Measurements from ENCODE around the gene UNK. TPM values are rescaled to one million over a fixed set of nuclear protein-coding genes. Genes with fewer than 3 reads are reported as not detected.
"Not testable (repeated sequence)": the region's sequence is repeated elsewhere in the genome, so short reads cannot be mapped to it uniquely, and the experiment has no call there.

UNK gene
- total RNA-seq, 1 donor from 2014 or later, result 28.6 TPM

DNA sequence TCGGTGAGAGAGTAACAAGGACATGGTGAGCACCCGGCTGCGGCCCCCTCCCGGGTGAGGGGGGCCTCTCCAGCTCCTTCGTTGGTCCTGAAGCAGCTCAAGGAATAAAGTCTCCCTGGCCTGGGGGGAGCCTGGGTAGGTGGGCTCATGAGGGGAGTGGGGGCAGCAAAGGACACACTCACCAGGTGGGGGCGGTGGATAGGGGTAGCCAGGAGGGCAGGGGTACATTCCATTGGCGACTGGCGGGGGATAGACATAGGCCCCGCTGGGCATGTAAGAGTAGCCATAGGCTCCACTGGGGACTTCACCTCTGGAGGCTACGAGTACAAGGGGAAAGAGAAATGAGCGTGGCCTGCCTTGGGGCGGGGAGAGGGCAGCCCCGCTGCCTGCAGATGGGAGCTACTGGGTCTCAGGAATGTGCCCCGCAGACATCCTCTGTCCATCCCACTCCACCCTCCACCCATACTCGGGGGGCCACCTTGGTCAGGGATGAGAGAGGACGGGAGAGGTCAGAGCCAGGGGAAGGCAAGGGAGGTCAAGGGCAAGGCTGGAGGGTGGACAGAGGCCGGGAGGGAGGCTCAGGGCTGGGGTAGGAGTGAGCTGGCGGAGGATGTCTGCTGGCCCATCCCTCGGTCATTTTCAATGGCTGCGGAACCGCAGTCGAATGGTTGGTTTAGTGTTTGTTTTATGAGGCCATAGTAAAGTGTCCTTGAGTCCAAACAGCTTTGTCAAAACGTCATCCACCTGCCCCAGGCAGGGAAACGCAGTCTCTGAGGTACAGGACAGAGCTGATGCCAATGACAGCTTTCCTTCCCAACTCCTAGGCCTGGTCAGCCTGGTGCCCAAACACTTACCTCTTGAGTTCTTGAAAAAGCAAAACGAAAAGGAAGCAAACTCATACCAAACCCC is 63.3 kb downstream of the UNK start:
- no peak for DNase-seq (ENCODE audit: extremely low read depth, low read depth, low spot score)

DNA sequence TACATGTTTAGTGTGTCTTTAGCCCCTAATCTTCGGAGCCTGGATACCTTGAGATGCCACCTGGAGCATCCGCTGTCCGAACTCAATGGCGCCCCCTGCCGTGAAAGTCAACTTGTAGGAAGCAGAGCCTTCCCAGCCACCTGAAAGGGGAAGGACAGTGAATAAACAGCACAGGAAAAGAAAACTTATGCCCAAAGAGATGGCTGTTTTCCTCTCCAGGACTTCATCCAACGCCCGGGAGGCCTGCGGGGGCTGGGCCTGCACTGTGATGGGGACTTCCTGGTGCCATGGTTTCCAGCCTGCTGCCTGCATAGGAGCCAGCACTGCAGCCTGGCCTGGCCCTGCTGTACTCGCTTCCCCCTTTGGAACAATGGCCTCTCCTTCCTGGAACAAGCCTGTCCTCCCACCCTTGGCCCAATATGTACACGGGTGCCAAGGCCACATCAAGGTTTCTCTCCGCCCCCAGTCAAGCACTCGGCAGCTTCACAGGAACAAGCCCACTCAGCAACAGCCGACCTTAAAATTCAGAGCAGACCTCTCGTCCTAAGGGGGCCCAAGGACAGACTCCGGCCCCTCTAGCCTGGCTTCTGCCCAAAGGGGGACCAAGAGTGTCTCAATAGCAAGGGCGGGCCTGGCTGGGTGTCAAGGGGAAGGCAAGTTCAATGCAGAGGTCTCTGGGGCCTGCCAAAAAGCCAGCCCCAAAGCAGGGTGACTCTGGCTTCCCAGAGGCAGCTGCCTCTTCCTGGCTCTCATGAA is 64.1 kb downstream of the UNK start:
- DNase-seq (ENCODE audit: extremely low read depth, low read depth, low spot score), result no peak

DNA sequence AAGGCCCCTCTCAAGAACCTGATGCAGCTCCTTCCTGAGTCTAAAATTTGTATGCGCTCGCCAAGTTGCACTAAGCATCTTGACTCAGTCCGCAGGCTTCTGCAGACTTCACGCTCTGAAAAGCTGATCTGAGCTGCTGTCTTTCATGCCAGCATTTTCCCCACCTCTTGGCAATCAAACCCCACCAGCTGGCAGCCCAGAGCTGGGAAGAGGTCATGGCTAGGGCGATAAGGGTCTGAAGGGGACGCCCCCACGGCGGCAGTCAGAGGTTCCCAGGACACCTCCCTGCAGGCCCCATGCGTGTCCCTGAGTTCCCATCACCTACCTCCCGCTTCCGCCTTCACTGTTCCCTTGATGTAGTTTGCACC is 64.7 kb downstream of the UNK start:
- DNase-seq (ENCODE audit: extremely low read depth, low read depth, low spot score), result no peak

DNA sequence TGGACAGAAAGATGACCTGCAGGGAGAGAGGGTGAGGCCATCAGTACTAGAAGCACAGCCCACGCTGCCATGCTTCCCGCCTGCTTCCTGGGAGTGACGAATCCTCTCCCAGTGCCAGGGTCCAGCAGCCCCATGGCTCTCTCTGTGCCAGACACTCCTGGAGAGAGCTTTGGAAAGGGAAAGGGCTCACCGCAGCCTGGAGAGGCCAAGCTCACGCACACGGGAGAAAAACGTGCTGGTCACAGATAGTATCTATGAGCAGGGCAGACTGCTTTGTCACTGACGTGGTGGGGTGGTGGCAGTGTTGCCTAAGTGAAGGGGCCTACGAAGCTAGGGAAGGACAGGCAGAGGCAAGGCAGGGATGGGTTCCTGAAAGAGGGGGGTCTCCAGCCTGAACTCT is 65.1 kb downstream of the UNK start:
- no peak for DNase-seq (ENCODE audit: extremely low read depth, low read depth, low spot score)

DNA sequence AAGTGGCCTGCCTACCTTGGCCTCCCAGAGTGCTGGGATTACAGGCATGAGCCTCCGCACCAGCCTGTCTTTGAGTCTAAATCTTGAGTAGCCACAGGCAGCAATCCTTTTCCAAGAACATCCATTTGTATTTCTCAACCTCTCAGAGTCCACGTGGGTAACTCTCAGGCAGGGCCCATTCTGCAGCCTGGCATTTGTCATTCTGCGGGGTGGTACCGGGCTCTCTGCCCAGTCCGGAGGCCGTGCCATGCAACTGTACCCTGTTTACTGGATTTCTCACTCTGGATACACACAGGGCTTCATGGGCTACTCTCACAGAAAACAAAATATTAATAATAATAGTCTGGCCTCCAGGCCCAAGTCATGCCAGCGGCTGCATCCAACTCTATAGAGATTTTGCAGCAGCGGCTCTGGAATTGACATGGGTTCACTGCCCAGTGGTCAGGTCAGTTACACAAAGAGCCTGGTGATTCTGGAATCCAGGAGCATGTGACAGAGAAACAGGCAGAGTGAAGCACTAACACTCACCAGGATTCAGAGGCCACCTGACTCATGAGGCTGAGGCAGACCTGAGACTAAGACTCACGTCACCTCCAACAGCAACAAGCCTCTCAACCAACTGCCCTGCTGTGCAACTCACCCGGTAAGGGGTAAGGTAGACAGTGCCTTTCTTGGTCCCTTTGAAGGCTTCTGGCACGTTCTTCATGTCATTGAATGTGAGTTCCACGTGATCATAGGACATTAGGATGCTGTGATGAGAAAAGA is 66.5 kb downstream of the UNK start:
- no peak for DNase-seq (ENCODE audit: extremely low read depth, low read depth, low spot score)

DNA sequence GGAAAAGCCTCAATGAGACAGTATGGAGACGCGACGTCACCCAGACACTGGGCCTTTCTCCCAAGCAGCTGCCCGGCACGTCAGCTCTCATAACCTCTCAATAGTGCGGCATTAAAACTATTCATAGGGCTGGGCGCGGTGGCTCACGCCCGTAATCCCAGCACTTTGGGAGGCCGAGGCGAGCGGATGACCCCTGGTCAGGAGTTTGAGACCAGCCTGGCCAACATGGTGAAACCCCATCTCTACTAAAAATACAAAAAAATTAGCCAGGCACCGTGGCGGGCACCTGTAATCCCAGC is 67.0 kb downstream of the UNK start:
- DNase-seq (ENCODE audit: extremely low read depth, low read depth, low spot score), result not testable (repeated sequence)

DNA sequence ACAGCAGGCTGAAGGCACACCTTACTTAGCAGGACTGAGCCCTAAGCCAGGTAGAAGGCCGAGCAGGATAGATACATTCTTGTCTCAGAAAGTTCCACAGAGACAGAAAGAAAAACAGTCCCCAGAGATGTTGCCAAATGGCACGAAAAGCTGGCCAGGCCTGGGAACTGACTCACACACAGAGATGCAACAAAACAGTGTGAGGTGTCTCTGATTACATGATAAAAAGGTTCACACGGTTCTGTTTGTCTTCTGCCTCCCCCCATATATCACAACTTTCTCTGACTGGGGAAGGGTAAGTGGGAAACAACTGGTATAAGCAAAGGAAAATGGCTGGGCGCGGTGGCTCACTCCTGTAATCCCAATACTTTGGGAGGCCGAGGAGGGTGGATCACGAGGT is 68.8 kb downstream of the UNK start:
- no peak for DNase-seq (ENCODE audit: extremely low read depth, low read depth, low spot score)

DNA sequence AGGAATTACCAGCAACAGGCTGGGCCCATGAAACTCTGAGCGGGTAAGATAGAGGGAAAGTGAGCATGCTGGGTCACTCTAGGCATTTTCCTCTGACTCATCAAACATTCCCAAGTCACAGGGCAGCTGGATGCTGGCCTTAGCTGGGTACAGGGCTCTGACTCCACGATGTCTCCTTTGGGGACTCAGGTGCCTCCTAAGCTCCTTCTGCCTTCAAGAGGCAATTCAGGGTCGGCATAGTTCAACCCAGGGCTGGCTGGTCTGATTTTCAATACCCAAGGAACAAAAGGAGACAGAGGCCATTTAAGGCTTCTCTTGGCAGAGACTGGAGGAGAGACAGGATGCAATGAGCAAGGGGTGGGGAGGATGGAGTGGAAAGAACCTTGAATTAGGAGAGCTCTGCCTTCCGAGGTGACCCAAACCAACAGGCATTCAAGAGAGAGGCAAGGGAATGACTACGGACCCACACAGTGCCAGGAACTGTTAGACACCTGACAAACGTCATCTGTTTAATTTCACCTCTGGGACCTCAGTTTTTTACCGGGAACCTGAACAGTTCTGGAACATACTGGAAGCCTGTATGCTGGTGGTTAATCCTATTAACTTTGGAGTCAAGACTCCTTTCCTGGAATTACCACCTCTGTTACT is 69.6 kb downstream of the UNK start:
- no peak for DNase-seq (ENCODE audit: extremely low read depth, low read depth, low spot score)

DNA sequence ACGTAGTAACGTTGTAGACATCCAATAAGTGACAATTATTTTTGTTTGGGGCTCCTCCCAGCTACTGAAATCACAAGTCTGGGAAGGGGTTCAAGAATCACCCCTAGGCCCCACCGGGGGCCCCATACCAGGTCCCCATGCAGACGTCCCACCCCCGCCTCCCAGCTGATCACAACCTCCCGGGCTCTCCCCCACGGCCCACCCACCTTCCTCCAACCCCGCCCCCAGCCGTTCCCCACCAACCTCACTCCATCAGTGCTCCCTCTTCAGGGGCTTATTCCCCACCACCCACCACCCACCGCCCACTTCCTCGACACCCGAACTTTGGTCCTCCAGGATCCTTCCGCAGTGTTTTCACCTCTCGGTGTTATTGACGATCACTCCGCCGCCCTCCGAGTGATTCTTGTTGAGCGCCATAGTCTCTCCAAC is 70.3 kb downstream of the UNK start:
- DNase-seq (ENCODE audit: extremely low read depth, low read depth, low spot score), result no peak

DNA sequence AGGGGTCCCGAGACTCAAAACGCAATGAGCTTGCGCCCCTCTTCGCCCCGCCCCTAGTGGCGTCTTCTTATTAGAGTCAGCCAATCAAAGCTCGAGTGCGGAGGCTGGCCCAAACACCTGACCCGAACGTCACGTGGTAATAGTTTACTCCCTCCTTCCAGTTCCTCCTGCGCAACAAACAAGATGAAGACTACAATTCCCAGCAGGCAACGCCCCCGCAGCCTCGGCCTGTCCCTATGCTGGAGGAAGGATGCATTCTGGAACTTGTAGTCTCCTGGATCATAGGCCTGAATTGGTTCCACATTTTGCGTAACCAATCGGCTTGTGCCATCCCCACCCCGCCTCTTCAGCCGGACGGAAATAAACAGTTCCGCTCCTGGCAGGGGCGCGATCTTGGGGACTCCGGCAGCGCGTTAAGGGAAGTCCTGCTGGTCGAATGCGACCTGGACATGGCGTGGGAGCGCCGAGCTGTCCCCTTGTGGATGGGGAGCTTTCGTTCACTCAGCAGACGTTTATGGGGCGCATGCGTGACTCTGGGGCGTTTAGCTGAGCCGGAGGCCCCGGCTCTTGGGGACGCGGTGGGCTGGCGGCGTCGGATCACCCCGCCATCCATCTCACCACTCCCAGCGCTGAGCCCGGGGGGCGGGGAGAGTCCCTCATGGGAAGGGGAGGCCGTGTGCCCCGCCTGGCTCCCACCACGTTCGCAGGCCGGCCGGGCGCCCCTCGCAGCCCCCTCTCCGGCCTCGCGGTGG is 70.9 kb downstream of the UNK start, which contains the start of gene WBP2:
TSS of gene WBP2 (minus strand) at position 26 of the 752 bp plus-strand sequence. CDS start 38 bp downstream, outside the sequence.
- DNase-seq (ENCODE audit: extremely low read depth, low read depth, low spot score), result peak; percentile 99

DNA sequence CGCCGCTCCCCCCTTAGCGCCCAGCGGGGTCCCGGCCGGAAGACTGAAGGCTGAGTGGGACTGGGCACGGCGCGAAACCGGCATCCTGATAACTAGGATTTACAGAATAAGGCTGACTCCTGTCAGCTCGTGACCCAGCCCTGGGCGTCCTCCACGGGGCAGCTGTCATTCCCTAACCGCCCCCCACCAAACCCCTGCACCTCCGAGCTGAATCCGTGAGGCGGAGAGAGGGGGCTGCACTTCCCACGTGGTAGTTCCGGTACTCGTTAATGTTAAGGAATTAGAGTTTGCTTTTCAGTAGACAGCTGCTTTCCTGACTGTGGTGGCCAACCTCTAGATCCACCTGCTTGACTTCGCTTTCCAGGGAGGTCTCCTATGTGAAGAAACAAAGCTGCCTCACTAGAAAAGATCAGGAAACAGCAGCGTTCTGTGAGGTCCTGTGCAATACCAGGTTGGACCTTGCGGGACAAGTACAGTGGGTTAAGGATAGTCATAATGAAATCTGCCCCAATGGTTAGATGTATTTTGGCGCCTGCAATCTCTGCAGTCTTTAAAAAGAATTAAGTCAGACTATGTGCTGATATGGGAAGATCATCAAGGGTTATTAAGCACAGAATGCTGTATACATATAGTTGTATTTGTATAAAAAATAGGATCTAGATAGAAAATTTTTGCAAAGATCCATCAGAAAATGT is 71.6 kb downstream of the UNK start:
- DNase-seq (ENCODE audit: extremely low read depth, low read depth, low spot score), result no peak

DNA sequence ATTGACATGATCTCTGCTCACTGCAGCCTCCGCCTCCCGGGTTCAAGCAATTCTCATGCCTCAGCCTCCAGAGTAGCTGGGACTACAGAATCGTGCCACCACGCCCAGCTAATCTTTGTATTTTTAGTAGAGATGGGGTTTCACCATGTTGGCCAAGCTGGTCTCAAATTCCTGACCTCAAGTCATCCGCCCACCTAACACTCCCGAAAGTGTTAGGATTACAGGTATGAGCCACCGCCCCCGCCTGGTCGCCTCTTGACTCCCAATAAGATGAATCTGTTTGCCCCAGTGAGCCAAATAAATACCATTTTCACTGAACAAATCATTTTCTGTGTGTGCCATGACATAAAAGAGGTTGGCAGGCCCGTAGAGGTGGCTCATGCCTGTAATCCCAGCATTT is 74.8 kb downstream of the UNK start:
- DNase-seq (ENCODE audit: extremely low read depth, low read depth, low spot score), result not testable (repeated sequence)

DNA sequence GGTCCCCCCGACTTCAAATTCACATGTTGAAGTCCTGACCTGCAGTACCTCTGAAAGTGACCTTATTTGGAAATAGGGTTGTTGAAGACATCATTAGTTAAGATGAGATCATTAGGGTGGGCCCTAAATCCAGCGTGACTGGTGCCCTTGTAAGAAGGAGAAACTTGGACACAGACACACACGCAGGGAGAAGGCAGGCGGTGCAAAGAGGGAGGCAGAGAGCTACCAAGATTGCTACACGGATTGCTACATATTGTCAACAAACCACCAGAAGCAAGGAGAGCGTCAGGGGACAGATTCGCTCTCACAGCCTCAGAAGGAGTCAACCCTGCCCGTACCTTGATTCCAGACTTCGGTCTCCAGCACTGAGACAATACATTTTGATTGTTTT is 77.3 kb downstream of the UNK start:
- DNase-seq (ENCODE audit: extremely low read depth, low read depth, low spot score), result no peak

DNA sequence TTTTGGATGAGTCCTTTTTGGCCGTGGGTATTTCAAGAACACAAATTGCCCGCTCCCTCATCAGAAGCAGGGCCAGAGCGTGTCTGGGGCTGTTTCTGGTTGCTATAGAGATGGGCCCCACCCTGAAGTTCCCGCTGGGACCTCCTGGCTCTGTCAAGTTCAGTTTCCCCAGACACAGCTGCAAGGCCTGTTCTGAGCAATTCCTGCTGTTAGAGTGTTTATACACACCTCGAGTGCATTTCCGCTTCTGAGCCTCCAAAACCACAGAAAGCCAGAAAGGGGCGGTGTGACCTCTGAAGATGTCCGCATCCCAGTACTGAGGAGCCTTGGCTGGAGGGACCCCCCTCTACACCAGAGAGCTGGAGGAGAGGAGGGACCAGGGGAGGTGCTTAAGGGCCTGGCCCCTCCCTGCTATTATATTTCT is 79.9 kb downstream of the UNK start:
- DNase-seq (ENCODE audit: extremely low read depth, low read depth, low spot score), result no peak

DNA sequence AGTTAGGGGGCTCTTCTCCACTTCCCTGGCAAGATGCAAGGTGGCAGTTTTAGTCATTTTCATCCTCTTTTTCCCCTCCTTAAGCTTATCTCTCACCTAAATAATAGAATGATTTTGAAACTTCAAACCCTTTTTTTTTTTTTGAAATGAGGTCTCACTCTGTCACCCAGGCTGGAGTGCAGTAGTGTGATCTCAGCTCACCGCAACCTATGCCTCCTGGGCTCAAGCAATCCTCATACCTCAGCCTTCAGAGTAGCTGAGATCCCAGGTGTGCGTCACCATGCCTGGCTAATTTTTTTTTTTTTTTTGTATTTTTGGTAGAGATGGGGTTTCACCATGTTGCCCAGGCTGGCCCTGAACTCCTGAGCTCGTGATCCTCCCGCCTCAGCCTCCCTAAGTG is 80.3 kb downstream of the UNK start:
- DNase-seq (ENCODE audit: extremely low read depth, low read depth, low spot score), result not testable (repeated sequence)

DNA sequence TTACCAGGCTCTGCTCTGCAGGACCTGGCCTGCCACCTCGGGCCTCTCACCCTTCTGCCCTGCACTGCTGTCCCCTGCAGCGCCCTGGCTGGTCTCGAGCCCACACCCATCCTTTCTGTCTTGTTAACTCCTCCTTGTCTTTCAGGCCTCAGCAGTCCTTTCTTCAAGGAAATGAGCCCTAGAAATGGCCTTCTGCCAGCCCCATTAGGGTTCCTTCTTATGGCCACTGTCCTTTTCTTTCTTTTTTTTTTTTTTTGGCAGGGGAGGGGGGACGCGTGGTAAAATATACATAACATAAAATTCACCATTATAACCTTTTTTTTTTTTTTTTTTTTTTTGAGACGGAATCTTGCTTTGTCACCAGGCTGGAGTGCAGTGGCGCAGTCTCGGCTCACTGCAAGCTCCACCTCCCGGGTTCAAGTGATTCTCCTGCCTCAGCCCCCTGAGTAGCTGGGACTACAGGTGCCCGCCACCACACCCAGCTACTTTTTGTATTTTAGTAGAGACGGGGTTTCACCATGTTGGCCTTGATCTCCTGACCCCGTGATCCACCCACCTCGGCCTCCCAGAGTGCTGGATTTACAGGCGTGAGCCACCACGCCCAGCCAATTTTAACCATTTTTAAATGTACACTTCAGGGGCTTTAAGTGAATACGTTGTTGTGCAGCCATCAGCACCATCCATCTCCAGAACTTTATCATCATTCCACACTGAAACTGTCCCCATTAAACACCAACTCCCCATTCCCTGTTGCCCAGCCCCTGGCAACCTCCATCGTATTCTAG is 81.0 kb downstream of the UNK start:
- not testable (repeated sequence) for DNase-seq (ENCODE audit: extremely low read depth, low read depth, low spot score)

DNA sequence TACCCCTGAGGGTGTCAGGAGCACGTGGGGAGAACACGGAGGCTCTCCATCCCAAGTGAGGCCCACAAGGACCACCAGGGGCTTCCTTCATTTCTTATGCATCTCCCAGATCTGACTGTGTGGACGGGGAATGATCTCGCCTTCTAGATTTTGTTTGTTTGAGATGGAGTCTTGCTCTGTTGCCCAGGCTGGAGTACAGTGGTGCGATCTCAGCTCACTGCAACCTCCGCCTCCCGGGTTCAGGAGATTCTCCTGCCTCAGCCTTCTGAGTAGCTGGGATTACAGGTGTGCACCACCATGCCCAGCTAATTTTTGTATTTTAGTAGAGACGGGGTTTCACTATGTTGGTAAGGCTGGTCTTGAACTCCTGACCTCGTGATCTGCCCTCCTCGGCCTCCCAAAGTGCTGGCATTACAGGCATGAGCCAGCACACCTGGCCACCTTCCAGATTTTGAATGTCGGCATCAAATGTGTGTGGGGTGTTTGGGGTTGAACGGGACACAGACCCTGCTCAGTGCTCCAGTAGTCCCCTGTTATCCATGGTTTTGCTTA is 84.2 kb downstream of the UNK start:
- DNase-seq (ENCODE audit: extremely low read depth, low read depth, low spot score), result not testable (repeated sequence)

All from glomerular endothelial cell (primary cell).